IMR-90 (cell line): Measurements from ENCODE around the gene GRIK3. TPM values are rescaled to one million over a fixed set of nuclear protein-coding genes. Genes with fewer than 3 reads are reported as not detected.

Source experiments
- ATAC-seq: fragments of 200-7000 bp; cut with Tn5 transposase; 2 replicates; pipeline ENCODE4 v1.9.1; 2020; ENCODE audit warnings: low read depth, mild to moderate bottlenecking, moderate library complexity
- BruUV-seq: library from RNA; stranded (reverse); fragments of 400-500 nt; replicated peaks from 2 replicates; lab custom pipeline; 2021; lab: Mats Ljungman, UMichigan
- CTCF ChIA-PET: fragments of 300-600 bp; formaldehyde crosslinking; extraction: SDS; loops from one replicate; lab custom pipeline; 2021; ENCODE audit warnings: antibody characterized with exemption; lab: Yijun Ruan, JAX
- POLR2A ChIA-PET: fragments of 300-600 bp; sonication (Branson Sonifier 250); formaldehyde crosslinking; loops from one replicate; lab custom pipeline; 2022; ENCODE audit warnings: antibody characterized with exemption; ENCODE audit not compliant: unreplicated experiment; lab: Charles Lee
- DNase-seq: peaks from one replicate; pipeline ENCODE4 v3.0.0; 2013
- H2AFZ ChIP-seq: replicated peaks from 2 replicates; pipeline ENCODE3; 2013; ENCODE audit warnings: low read length, mild to moderate bottlenecking; ENCODE audit not compliant: poor library complexity
- H2AK5ac ChIP-seq: 2 replicates; pipeline ENCODE4 v1.6.1; 2013; ENCODE audit warnings: low read depth, low read length, inconsistent platforms
- H2AK9ac ChIP-seq: replicated peaks from 2 replicates; pipeline ENCODE3; 2013; ENCODE audit warnings: mild to moderate bottlenecking, low read depth, low read length, moderate library complexity; ENCODE audit not compliant: poor library complexity
- H2BK120ac ChIP-seq: 2 replicates; pipeline ENCODE4 v1.6.1; 2013; ENCODE audit warnings: low read depth, low read length, inconsistent platforms
- H2BK15ac ChIP-seq: 3 replicates; pipeline ENCODE4 v1.6.1; 2013; ENCODE audit warnings: low read depth, low read length, inconsistent platforms
- H2BK20ac ChIP-seq: 2 replicates; pipeline ENCODE4 v1.6.1; 2013; ENCODE audit warnings: low read depth, mild to moderate bottlenecking, inconsistent platforms, low read length, moderate library complexity
- H2BK5ac ChIP-seq: 2 replicates; pipeline ENCODE4 v1.6.1; 2013; ENCODE audit warnings: mild to moderate bottlenecking, low read depth, low read length, inconsistent platforms; ENCODE audit not compliant: poor library complexity, severe bottlenecking
- H3K14ac ChIP-seq: replicated peaks from 2 replicates; pipeline ENCODE4 v1.6.1; 2013; ENCODE audit warnings: low read depth, low read length, inconsistent platforms
- H3K18ac ChIP-seq: 2 replicates; pipeline ENCODE4 v1.6.1; 2013; ENCODE audit warnings: low read depth, low read length, control low read depth
- H3K23ac ChIP-seq: 2 replicates; pipeline ENCODE4 v1.6.1; 2013; ENCODE audit warnings: low read depth, low read length, inconsistent platforms
- H3K27ac ChIP-seq: 2 replicates; pipeline ENCODE4 v1.5.1; 2013; ENCODE audit warnings: mild to moderate bottlenecking, control low read depth, low read length; ENCODE audit not compliant: insufficient read depth
- H3K27me3 ChIP-seq: 2 replicates; pipeline ENCODE4 v1.6.1; 2013; ENCODE audit warnings: low read length; ENCODE audit not compliant: control insufficient read depth, insufficient read depth
- H3K36me3 ChIP-seq: 2 replicates; pipeline ENCODE4 v1.6.1; 2013; ENCODE audit warnings: low read length, mixed read lengths; ENCODE audit not compliant: control insufficient read depth, insufficient read depth
- H3K4ac ChIP-seq: 2 replicates; pipeline ENCODE4 v1.6.1; 2013; ENCODE audit warnings: low read depth, low read length, inconsistent platforms
- H3K4me1 ChIP-seq: 2 replicates; pipeline ENCODE4 v1.6.1; 2013; ENCODE audit warnings: low read length, mixed read lengths; ENCODE audit not compliant: control insufficient read depth, insufficient read depth
- H3K4me2 ChIP-seq: 2 replicates; pipeline ENCODE4 v1.6.1; 2013; ENCODE audit warnings: low read depth, mild to moderate bottlenecking, control low read depth, low read length, moderate library complexity
- H3K4me3 ChIP-seq: 2 replicates; pipeline ENCODE4 v1.5.1; 2013; ENCODE audit warnings: low read depth, mild to moderate bottlenecking, control low read depth, low read length, moderate library complexity; ENCODE audit not compliant: insufficient read depth
- H3K56ac ChIP-seq: 2 replicates; pipeline ENCODE4 v1.6.1; 2013; ENCODE audit warnings: low read length, inconsistent platforms; ENCODE audit not compliant: insufficient read depth; ENCODE audit errors: extremely low read depth
- H3K79me1 ChIP-seq, 2 experiments: 2 replicates each; pipeline ENCODE4 v1.6.1; 2013; ENCODE audit warnings: low read length in 2 of 2, inconsistent platforms in 1 of 2, low read depth in 1 of 2
- H3K9ac ChIP-seq: 2 replicates; pipeline ENCODE4 v1.6.1; 2013; ENCODE audit warnings: low read depth, low read length, control low read depth
- H3K9me1 ChIP-seq: 2 replicates; pipeline ENCODE4 v1.6.1; 2013; ENCODE audit warnings: low read length, inconsistent platforms; ENCODE audit not compliant: insufficient read depth
- H3K9me3 ChIP-seq: 2 replicates; pipeline ENCODE4 v1.6.1; 2013; ENCODE audit warnings: low read length; ENCODE audit not compliant: control insufficient read depth, insufficient read depth
- H4K20me1 ChIP-seq: 2 replicates; pipeline ENCODE4 v1.6.1; 2013; ENCODE audit warnings: low read length, inconsistent platforms; ENCODE audit not compliant: insufficient read depth
- H4K5ac ChIP-seq: 2 replicates; pipeline ENCODE4 v1.6.1; 2013; ENCODE audit warnings: mild to moderate bottlenecking, low read depth, low read length, control low read depth
- H4K8ac ChIP-seq, 2 experiments: 2 replicates each; pipeline ENCODE4 v1.6.1; 2013; ENCODE audit warnings: low read depth in 2 of 2, low read length in 2 of 2, control low read depth in 1 of 2, inconsistent platforms in 1 of 2
- H4K91ac ChIP-seq: 2 replicates; pipeline ENCODE4 v1.6.1; 2013; ENCODE audit warnings: low read depth, low read length, inconsistent platforms; ENCODE audit not compliant: insufficient read depth
- BHLHE40 ChIP-seq: fragments of 150-350 bp; IDR thresholded peaks from 2 replicates; pipeline ENCODE4 v1.6.1; 2016; ENCODE audit warnings: mild to moderate bottlenecking, low read depth, low read length
- CHD1 ChIP-seq: IDR thresholded peaks from 2 replicates; pipeline ENCODE4 v1.6.1; 2012; ENCODE audit warnings: low read depth, low read length, improper control_type of control experiment
- FOS ChIP-seq: fragments of 150-350 bp; IDR thresholded peaks from 2 replicates; pipeline ENCODE4 v1.6.1; 2016; ENCODE audit warnings: low read depth, low read length
- MAFK ChIP-seq: IDR thresholded peaks from 2 replicates; pipeline ENCODE4 v1.6.1; 2012; ENCODE audit warnings: low read depth, low read length, improper control_type of control experiment
- MAZ ChIP-seq: IDR thresholded peaks from 2 replicates; pipeline ENCODE4 v1.6.1; 2012; ENCODE audit warnings: low read depth, mild to moderate bottlenecking, low read length, improper control_type of control experiment, moderate library complexity, borderline replicate concordance
- MXI1 ChIP-seq: IDR thresholded peaks from 2 replicates; pipeline ENCODE4 v1.6.1; 2012; ENCODE audit warnings: low read depth, mild to moderate bottlenecking, low read length, moderate library complexity, borderline replicate concordance
- NFE2L2 ChIP-seq: fragments of 150-350 bp; IDR thresholded peaks from 2 replicates; pipeline ENCODE4 v1.6.1; 2016; ENCODE audit warnings: low read depth, mild to moderate bottlenecking, low read length
- RCOR1 ChIP-seq: IDR thresholded peaks from 2 replicates; pipeline ENCODE4 v1.6.1; 2012; ENCODE audit warnings: mild to moderate bottlenecking, low read length, improper control_type of control experiment; ENCODE audit not compliant: insufficient replicate concordance
- RFX5 ChIP-seq: IDR thresholded peaks from 2 replicates; pipeline ENCODE4 v1.8.0; 2012; ENCODE audit warnings: low read depth, mild to moderate bottlenecking, low read length, moderate library complexity
- SMC3 ChIP-seq: fragments of 150-350 bp; IDR thresholded peaks from 2 replicates; pipeline ENCODE4 v1.6.1; 2016; ENCODE audit warnings: low read depth, mild to moderate bottlenecking, antibody characterized with exemption, low read length, moderate library complexity
- WGBS, 2 experiments: methylation state at CpG; one replicate each; pipeline versions ENCODE4 v1.1.5 to v1.1.7; 2013; ENCODE audit warnings: missing lambda C conversion rate in 2 of 2; ENCODE audit not compliant: insufficient read length in 1 of 2; ENCODE audit errors: extremely low coverage in 2 of 2; 5-methylcytosine and 5-hydroxymethylcytosine counted together
- dilution Hi-C: fragments of 300-500 bp; cut with HindIII; formaldehyde crosslinking; loops from one replicate; pipeline ENCODE4 v1.14.3; 2018; ENCODE audit warnings: low sequenced_read_pairs; ENCODE audit not compliant: unreplicated experiment
- in situ Hi-C: fragments of 300-500 bp; cut with MboI; formaldehyde crosslinking; loops from 3 replicates; pipeline ENCODE4 v1.14.3; 2019; ENCODE audit warnings: low sequenced_read_pairs, inconsistent platforms, mixed read lengths
- intact Hi-C: fragments of 100-400 bp; cut with micrococcal nuclease; formaldehyde crosslinking; loops from 2 replicates; pipeline ENCODE4 v1.10.0; 2022
- polyA plus RNA-seq, 3 experiments: library from polyadenylated mRNA; depleted of rRNA; stranded (reverse); fragments of >200 nt; gene quantifications; 2 replicates each; pipeline ENCODE4 v1.2.3, GENCODE V29; 2012; ENCODE audit warnings: low replicate concordance in 1 of 3
- total RNA-seq: library from RNA; depleted of rRNA; stranded (reverse); fragments of >200 nt; gene quantifications from 2 replicates; pipeline ENCODE4 v1.2.3, GENCODE V29; 2012
- TF ChIP-seq, protein P1 (sequence below): fragments of 150-350 bp; IDR thresholded peaks from 2 replicates; pipeline ENCODE4 v1.6.1; 2016; ENCODE audit warnings: low read depth, mild to moderate bottlenecking, low read length, moderate library complexity, borderline replicate concordance
- TF ChIP-seq, protein P2 (sequence below): conservative IDR thresholded peaks from 2 replicates; pipeline ENCODE4 v1.5.1; 2012; ENCODE audit warnings: mild to moderate bottlenecking, low read depth, low read length, improper control_type of control experiment
- TF ChIP-seq, protein P3 (sequence below): fragments of 150-350 bp; IDR thresholded peaks from 2 replicates; pipeline ENCODE4 v1.6.1; 2017; ENCODE audit warnings: mild to moderate bottlenecking, antibody characterized with exemption, low read length, low read depth

The GRIK3 gene
- total and polyA plus RNA-seq, 2 of the 4 experiments (the other 2 are of a cell fraction) = not detected

DNA sequence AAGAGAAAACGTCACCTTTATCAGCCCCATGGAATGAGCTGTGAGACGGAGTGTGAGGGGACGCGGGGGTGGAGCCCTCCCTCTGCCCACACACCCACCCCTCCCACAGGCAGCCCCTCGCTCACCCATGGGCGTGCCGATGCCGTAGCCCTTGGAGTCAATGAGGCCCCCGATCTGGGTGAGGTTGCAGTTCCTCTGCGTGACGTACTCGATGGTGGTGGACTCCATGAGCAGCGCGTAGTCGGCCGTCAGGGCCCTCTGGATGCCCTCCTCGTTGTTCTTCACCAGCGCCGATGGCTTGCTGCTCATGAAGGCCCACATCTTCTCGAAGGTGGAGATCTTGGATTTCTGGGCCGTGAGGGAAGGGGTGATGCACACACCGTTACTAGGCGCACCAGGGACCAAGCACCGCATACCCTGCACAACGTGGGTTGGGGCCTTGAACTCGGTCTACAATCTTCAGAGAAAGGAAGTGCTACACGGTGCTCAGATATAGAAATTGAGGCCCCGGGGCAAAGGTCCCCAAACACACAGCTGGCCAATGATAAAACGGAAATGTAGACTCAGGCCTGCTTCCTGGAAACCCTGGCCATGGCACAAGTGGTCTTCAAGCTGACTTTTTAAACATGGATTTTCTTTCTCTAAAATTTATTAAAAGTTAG is 228.2 kb downstream of the GRIK3 start:
- Histone ChIP-seq H3K36me3 (no peaks in the 10 kb centered on the region), H4K91ac (no peak overlapping the region), H3K27ac (no peak overlapping the region), H3K4me2 (no peak overlapping the region), H2AFZ (no peak overlapping the region), H3K14ac (no peak overlapping the region), H2AK9ac (no peak overlapping the region), H3K9me3 (no peaks in the 10 kb centered on the region), H3K9ac (no peak overlapping the region), H3K23ac (no peak overlapping the region), H3K9me1 (no peaks in the 10 kb centered on the region), H3K27me3 (no peaks in the 10 kb centered on the region), H2AK5ac (no peak overlapping the region), H3K56ac (no peak overlapping the region), H3K79me1 (no peaks in the 10 kb centered on the region), H3K4me3 (no peak overlapping the region), H3K18ac (no peak overlapping the region), H2BK20ac (no peak overlapping the region), H4K20me1 (no peaks in the 10 kb centered on the region), H3K4ac (no peak overlapping the region), H4K8ac (no peak overlapping the region), H2BK5ac (no peak overlapping the region), H3K4me1 (no peaks in the 10 kb centered on the region), H4K5ac (no peak overlapping the region), H2BK120ac (no peak overlapping the region), H2BK15ac (no peak overlapping the region)
- 61% methylated on average over 17 of the region's 29 CpGs; no CpG with 5 or more reads in 1 of the 2 experiments for WGBS, 2 experiments
- BruUV-seq = no TSS peak
- in situ Hi-C loops = no loop called here
- dilution Hi-C loops = no loop called here
- POLR2A ChIA-PET = no interaction called here
- DNase-seq (no peak), ATAC-seq (no peak)
- TF ChIP-seq SMC3 (no peak), MAFK (no peak), CHD1 (no peak), MXI1 (no peak), NFE2L2 (no peak), BHLHE40 (no peak), FOS (no peak), RCOR1 (no peak), RFX5 (no peak), MAZ (no peak)
- TF ChIP-seq, protein P1, sequence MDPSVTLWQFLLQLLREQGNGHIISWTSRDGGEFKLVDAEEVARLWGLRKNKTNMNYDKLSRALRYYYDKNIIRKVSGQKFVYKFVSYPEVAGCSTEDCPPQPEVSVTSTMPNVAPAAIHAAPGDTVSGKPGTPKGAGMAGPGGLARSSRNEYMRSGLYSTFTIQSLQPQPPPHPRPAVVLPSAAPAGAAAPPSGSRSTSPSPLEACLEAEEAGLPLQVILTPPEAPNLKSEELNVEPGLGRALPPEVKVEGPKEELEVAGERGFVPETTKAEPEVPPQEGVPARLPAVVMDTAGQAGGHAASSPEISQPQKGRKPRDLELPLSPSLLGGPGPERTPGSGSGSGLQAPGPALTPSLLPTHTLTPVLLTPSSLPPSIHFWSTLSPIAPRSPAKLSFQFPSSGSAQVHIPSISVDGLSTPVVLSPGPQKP = no peak
- TF ChIP-seq, protein P2, sequence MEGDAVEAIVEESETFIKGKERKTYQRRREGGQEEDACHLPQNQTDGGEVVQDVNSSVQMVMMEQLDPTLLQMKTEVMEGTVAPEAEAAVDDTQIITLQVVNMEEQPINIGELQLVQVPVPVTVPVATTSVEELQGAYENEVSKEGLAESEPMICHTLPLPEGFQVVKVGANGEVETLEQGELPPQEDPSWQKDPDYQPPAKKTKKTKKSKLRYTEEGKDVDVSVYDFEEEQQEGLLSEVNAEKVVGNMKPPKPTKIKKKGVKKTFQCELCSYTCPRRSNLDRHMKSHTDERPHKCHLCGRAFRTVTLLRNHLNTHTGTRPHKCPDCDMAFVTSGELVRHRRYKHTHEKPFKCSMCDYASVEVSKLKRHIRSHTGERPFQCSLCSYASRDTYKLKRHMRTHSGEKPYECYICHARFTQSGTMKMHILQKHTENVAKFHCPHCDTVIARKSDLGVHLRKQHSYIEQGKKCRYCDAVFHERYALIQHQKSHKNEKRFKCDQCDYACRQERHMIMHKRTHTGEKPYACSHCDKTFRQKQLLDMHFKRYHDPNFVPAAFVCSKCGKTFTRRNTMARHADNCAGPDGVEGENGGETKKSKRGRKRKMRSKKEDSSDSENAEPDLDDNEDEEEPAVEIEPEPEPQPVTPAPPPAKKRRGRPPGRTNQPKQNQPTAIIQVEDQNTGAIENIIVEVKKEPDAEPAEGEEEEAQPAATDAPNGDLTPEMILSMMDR = no peak
- TF ChIP-seq, protein P3, sequence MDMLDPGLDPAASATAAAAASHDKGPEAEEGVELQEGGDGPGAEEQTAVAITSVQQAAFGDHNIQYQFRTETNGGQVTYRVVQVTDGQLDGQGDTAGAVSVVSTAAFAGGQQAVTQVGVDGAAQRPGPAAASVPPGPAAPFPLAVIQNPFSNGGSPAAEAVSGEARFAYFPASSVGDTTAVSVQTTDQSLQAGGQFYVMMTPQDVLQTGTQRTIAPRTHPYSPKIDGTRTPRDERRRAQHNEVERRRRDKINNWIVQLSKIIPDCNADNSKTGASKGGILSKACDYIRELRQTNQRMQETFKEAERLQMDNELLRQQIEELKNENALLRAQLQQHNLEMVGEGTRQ = no peak
- CTCF ChIA-PET = no interaction called here
- intact Hi-C loops = no loop called here
